ENCODE data around the gene OR4B1. TPM values are rescaled to one million over a fixed set of nuclear protein-coding genes. Genes with fewer than 3 reads are reported as not detected.

The OR4B1 gene
- total RNA-seq, 2 experiments from 2014 or later: not detected

GRCh38 chr11:48244804-48245203 is 28.2 kb downstream of the OR4B1 start, which contains the start of gene OR4X2:
Gene OR4X2 (plus strand): TSS chr11:48245104. CDS start chr11:48245104, 0 bp downstream.
- Mint-ChIP-seq H3K4me1 (ENCODE audit: low read depth) (no peaks in the 10 kb centered on the region), H3K27me3 (peaks cover 50% of the 10 kb centered on the region), H3K36me3 (ENCODE audit: low read depth) (no peaks in the 10 kb centered on the region), H3K27ac (no peak within 1 kb of the TSS), H3K4me3 (no peak within 1 kb of the TSS), H3K9me3 (peaks cover 8% of the 10 kb centered on the region)
- intact Hi-C loops (cut with DNase I, micrococcal nuclease): no loop called here
- H3K4me1 ChIP-seq (ENCODE audit: insufficient read depth, low read length): no peaks in the 10 kb centered on the region
- ATAC-seq (ENCODE audit: poor library complexity) (no peak), DNase-seq (no peak)
- H3K9me3 ChIP-seq (ENCODE audit: control insufficient read depth in 1 of 2, insufficient read depth in 1 of 2, low read length in 2 of 2): peaks cover 4 to 8% of the 10 kb centered on the region in 2 experiments
- POLR2A ChIA-PET: no interaction called here
- H3K27ac ChIP-seq (ENCODE audit: low read depth in 1 of 2, low read length in 2 of 2): no peak within 1 kb of the TSS
- CTCF ChIA-PET: no interaction called here
- no peaks in the 10 kb centered on the region for H3K36me3 ChIP-seq (ENCODE audit: insufficient read depth, low read length)
- H3K4me3 ChIP-seq (ENCODE audit: low read length): no peak within 1 kb of the TSS
- TF ChIP-seq, protein P1, sequence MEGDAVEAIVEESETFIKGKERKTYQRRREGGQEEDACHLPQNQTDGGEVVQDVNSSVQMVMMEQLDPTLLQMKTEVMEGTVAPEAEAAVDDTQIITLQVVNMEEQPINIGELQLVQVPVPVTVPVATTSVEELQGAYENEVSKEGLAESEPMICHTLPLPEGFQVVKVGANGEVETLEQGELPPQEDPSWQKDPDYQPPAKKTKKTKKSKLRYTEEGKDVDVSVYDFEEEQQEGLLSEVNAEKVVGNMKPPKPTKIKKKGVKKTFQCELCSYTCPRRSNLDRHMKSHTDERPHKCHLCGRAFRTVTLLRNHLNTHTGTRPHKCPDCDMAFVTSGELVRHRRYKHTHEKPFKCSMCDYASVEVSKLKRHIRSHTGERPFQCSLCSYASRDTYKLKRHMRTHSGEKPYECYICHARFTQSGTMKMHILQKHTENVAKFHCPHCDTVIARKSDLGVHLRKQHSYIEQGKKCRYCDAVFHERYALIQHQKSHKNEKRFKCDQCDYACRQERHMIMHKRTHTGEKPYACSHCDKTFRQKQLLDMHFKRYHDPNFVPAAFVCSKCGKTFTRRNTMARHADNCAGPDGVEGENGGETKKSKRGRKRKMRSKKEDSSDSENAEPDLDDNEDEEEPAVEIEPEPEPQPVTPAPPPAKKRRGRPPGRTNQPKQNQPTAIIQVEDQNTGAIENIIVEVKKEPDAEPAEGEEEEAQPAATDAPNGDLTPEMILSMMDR (IDR thresholded peaks at IDR 0.05): no peak
- H3K27me3 ChIP-seq (ENCODE audit: control insufficient read depth in 1 of 2, insufficient read depth in 2 of 2, low read length in 2 of 2): peaks cover 5 to 15% of the 10 kb centered on the region in 2 experiments

DNA sequence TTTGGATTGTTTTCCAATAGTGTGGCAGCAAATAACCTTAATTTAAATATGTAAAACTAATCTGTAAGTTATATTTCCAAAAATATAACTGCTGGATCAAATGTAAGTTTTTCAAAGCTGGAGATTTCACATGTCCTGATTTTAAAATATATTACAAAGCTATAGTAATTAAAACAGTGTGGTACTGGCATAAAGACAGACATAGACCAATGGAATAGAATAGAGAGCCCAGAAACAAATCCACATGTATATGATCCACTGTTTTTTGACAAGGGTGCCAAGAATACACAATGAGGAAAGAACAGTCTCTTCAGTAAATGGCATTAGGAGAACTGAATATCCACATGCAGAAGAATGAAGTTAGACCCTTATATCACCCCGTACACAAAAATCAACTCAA is 32.3 kb downstream of the OR4B1 start:
- no peaks in the 10 kb centered on the region for H3K36me3 Mint-ChIP-seq (ENCODE audit: low read depth)
- Histone ChIP-seq H3K4me3 (ENCODE audit: low read length) (no peak overlapping the region), H3K27me3 (ENCODE audit: control insufficient read depth in 1 of 2, insufficient read depth in 2 of 2, low read length in 2 of 2) (peaks cover 0 to 4% of the 10 kb centered on the region in 2 experiments), H3K36me3 (ENCODE audit: insufficient read depth, low read length) (no peaks in the 10 kb centered on the region), H3K4me1 (ENCODE audit: insufficient read depth, low read length) (no peaks in the 10 kb centered on the region), H3K9me3 (ENCODE audit: control insufficient read depth in 1 of 2, insufficient read depth in 1 of 2, low read length in 2 of 2) (peaks cover 0 to 8% of the 10 kb centered on the region in 2 experiments), H3K27ac (ENCODE audit: low read depth in 1 of 2, low read length in 2 of 2) (no peak overlapping the region)
- H3K4me3 Mint-ChIP-seq: no peak overlapping the region
- peaks cover 46% of the 10 kb centered on the region for H3K27me3 Mint-ChIP-seq
- ChIA-PET POLR2A (no interaction called here), CTCF (no interaction called here)
- ATAC-seq (ENCODE audit: poor library complexity): no peak
- peaks cover 6% of the 10 kb centered on the region for H3K9me3 Mint-ChIP-seq
- DNase-seq: no peak
- TF ChIP-seq, protein P1 (IDR thresholded peaks at IDR 0.05): no peak
- H3K4me1 Mint-ChIP-seq (ENCODE audit: low read depth): no peaks in the 10 kb centered on the region
- intact Hi-C loops (cut with DNase I, micrococcal nuclease): no loop called here
- no peak overlapping the region for H3K27ac Mint-ChIP-seq

DNA sequence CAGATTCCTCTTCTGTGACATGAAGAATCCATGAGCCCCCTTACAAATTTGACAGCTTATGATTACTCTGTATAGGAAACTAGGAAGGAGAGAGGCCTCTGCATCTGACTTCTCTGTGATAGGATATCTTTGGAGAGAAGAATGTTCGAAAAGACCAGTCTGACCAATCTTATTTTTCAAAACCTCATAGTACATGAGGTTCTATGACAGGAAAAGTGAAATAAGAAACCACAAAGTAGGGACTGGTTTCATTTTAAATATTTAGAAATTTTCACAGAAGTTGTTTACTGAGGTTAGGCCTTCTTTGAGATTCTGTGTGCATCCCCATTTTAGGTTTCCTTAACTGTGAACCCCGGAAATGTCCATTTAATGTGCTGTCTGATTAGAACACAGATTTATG is 45.0 kb downstream of the OR4B1 start:
- TF ChIP-seq, protein P1 (IDR thresholded peaks at IDR 0.05): no peak
- DNase-seq (no peak), ATAC-seq (ENCODE audit: poor library complexity) (no peak)
- Histone ChIP-seq H3K4me1 (ENCODE audit: insufficient read depth, low read length) (no peaks in the 10 kb centered on the region), H3K36me3 (ENCODE audit: insufficient read depth, low read length) (no peaks in the 10 kb centered on the region), H3K27ac (ENCODE audit: low read depth in 1 of 2, low read length in 2 of 2) (no peak overlapping the region), H3K27me3 (ENCODE audit: control insufficient read depth in 1 of 2, insufficient read depth in 2 of 2, low read length in 2 of 2) (peaks cover 0 to 2% of the 10 kb centered on the region in 2 experiments), H3K4me3 (ENCODE audit: low read length) (no peak overlapping the region), H3K9me3 (ENCODE audit: control insufficient read depth in 1 of 2, insufficient read depth in 1 of 2, low read length in 2 of 2) (no peaks in the 10 kb centered on the region)
- no peak overlapping the region for H3K27ac Mint-ChIP-seq
- CTCF ChIA-PET: no interaction called here
- no peaks in the 10 kb centered on the region for H3K36me3 Mint-ChIP-seq (ENCODE audit: low read depth)
- no peaks in the 10 kb centered on the region for H3K9me3 Mint-ChIP-seq
- no peaks in the 10 kb centered on the region for H3K4me1 Mint-ChIP-seq (ENCODE audit: low read depth)
- intact Hi-C loops (cut with DNase I, micrococcal nuclease): no loop called here
- H3K27me3 Mint-ChIP-seq: peaks cover 14% of the 10 kb centered on the region
- POLR2A ChIA-PET: no interaction called here
- no peak overlapping the region for H3K4me3 Mint-ChIP-seq

All from CD4-positive, alpha-beta T cell (primary cell).